HepG2 (cell line): ENCODE results near the gene APOLD1. TPM values are rescaled to one million over a fixed set of nuclear protein-coding genes. Genes with fewer than 3 reads are reported as not detected.

Experiments used
- ARID5B ChIP-seq: IDR thresholded peaks from 2 replicates; pipeline ENCODE4 v1.4.0; 2020; ENCODE audit warnings: mild to moderate bottlenecking, missing genetic modification reagents
- CBX2 ChIP-seq, 2 experiments: fragments of 200-600 bp in 1 of 2; sonication (generic); formaldehyde crosslinking in 1 of 2; IDR thresholded peaks; 2 replicates each; pipeline versions ENCODE4 v1.7.0 to v1.8.1; 2018 to 2022; ENCODE audit warnings: low read depth in 2 of 2, low read length in 1 of 2, mild to moderate bottlenecking in 1 of 2, missing genetic modification reagents in 1 of 2
- DNMT3B ChIP-seq: conservative IDR thresholded peaks from 2 replicates; pipeline ENCODE4 v1.6.1; 2016; ENCODE audit warnings: missing biosample characterization, control low read depth
- EZH2 ChIP-seq: conservative IDR thresholded peaks from 2 replicates; pipeline ENCODE4 v1.6.1; 2012; ENCODE audit warnings: mild to moderate bottlenecking, low read depth, low read length, moderate library complexity
- FOXK2 ChIP-seq: fragments of 450-650 bp; IDR thresholded peaks from 2 replicates; pipeline ENCODE4 v1.6.1; 2016
- HCFC1 ChIP-seq: fragments of 150-350 bp; IDR thresholded peaks from 2 replicates; pipeline ENCODE4 v1.6.1; 2014; ENCODE audit warnings: low read depth, low read length
- IRX3 ChIP-seq: sonication (generic); formaldehyde crosslinking; IDR thresholded peaks from 2 replicates; pipeline ENCODE4 v1.8.1; 2023; ENCODE audit warnings: mild to moderate bottlenecking, low read depth, missing genetic modification reagents, borderline replicate concordance
- MAFG ChIP-seq: sonication (generic); formaldehyde crosslinking; IDR thresholded peaks from 2 replicates; pipeline ENCODE4 v1.5.1; 2020; ENCODE audit warnings: mild to moderate bottlenecking, missing genetic modification reagents
- SNAPC2 ChIP-seq: sonication (generic); formaldehyde crosslinking; IDR thresholded peaks from 2 replicates; pipeline ENCODE4 v1.8.1; 2022; ENCODE audit warnings: mild to moderate bottlenecking, missing genetic modification reagents
- TSC22D2 ChIP-seq: sonication (generic); formaldehyde crosslinking; IDR thresholded peaks from 2 replicates; pipeline ENCODE4 v1.5.1; 2020; ENCODE audit warnings: missing genetic modification reagents, mild to moderate bottlenecking, borderline replicate concordance
- ZKSCAN5 ChIP-seq: sonication (generic); formaldehyde crosslinking; IDR thresholded peaks from 2 replicates; pipeline ENCODE4 v1.5.1; 2020; ENCODE audit warnings: mild to moderate bottlenecking, missing genetic modification reagents
- ZNF441 ChIP-seq: sonication (generic); formaldehyde crosslinking; IDR thresholded peaks from 2 replicates; pipeline ENCODE4 v1.7.0; 2021; ENCODE audit warnings: missing genetic modification reagents, borderline replicate concordance
- ZNF609 ChIP-seq: sonication (generic); formaldehyde crosslinking; IDR thresholded peaks from 2 replicates; pipeline ENCODE4 v1.4.0; 2020; ENCODE audit warnings: mild to moderate bottlenecking, missing genetic modification reagents, borderline replicate concordance
- ZNF772 ChIP-seq: sonication (generic); formaldehyde crosslinking; IDR thresholded peaks from 2 replicates; pipeline ENCODE4 v1.5.0; 2020; ENCODE audit warnings: mild to moderate bottlenecking, missing genetic modification reagents
- polyA plus RNA-seq, 8 experiments: library from polyadenylated mRNA; depleted of rRNA in 3 of 8; stranded (reverse) in 7 of 8; unstranded in 1 of 8; fragments of >200 nt; fragmentation: Illumina TruSeq in 4 of 8; extraction: Trizol in 4 of 8; gene quantifications; 2 replicates each; pipeline versions ENCODE4 v1.2.1 to v1.2.3, GENCODE V29; 2011 to 2016; ENCODE audit warnings: low read depth in 4 of 8, missing spikeins in 1 of 8, mixed read lengths in 1 of 8; ENCODE audit not compliant: insufficient read depth in 1 of 8
- total RNA-seq, 5 experiments: library from RNA; depleted of rRNA; stranded (reverse); fragments of >200 nt; fragmentation: Illumina TruSeq; extraction: Trizol; gene quantifications; 2 replicates each; pipeline ENCODE4 v1.2.3, GENCODE V29; 2016; ENCODE audit warnings: low read depth in 1 of 5
- TF ChIP-seq, protein P1 (sequence below): sonication (generic); formaldehyde crosslinking; conservative IDR thresholded peaks from 2 replicates; pipeline ENCODE4 v1.4.0; 2020; ENCODE audit warnings: mild to moderate bottlenecking, missing genetic modification reagents, moderate library complexity

Gene APOLD1
- total and polyA plus RNA-seq, 2 of the 13 experiments (the other 11 are each of a cell fraction or from before 2014, with no cell fraction given), result 0.20 to 0.84 TPM

- peak; percentile 54; the same call in 1 of the 2 replicates for TF ChIP-seq ZNF441 (CRISPR knock-in tag)
- no peak for TF ChIP-seq ZKSCAN5 (CRISPR knock-in tag)
- TF ChIP-seq EZH2, result no peak
- TF ChIP-seq CBX2 (IDR thresholded peaks at IDR 0.05; ENCODE audit: low read depth, low read length), result no peak
- no peak for TF ChIP-seq CBX2 (CRISPR knock-in tag; IDR thresholded peaks at IDR 0.05; ENCODE audit: low read depth)
- peak; percentile 52; the same call in 1 of the 2 replicates for TF ChIP-seq ARID5B (CRISPR knock-in tag)
- peak; percentile 42; the same call in 1 of the 2 replicates for TF ChIP-seq ZNF609 (CRISPR knock-in tag)
- TF ChIP-seq MAFG, result no peak
- TF ChIP-seq, protein P1, sequence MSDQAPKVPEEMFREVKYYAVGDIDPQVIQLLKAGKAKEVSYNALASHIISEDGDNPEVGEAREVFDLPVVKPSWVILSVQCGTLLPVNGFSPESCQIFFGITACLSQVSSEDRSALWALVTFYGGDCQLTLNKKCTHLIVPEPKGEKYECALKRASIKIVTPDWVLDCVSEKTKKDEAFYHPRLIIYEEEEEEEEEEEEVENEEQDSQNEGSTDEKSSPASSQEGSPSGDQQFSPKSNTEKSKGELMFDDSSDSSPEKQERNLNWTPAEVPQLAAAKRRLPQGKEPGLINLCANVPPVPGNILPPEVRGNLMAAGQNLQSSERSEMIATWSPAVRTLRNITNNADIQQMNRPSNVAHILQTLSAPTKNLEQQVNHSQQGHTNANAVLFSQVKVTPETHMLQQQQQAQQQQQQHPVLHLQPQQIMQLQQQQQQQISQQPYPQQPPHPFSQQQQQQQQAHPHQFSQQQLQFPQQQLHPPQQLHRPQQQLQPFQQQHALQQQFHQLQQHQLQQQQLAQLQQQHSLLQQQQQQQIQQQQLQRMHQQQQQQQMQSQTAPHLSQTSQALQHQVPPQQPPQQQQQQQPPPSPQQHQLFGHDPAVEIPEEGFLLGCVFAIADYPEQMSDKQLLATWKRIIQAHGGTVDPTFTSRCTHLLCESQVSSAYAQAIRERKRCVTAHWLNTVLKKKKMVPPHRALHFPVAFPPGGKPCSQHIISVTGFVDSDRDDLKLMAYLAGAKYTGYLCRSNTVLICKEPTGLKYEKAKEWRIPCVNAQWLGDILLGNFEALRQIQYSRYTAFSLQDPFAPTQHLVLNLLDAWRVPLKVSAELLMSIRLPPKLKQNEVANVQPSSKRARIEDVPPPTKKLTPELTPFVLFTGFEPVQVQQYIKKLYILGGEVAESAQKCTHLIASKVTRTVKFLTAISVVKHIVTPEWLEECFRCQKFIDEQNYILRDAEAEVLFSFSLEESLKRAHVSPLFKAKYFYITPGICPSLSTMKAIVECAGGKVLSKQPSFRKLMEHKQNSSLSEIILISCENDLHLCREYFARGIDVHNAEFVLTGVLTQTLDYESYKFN (CRISPR knock-in tag), result no peak
- TF ChIP-seq IRX3 (CRISPR knock-in tag), result no peak
- TF ChIP-seq DNMT3B (CRISPR knock-in tag), result 0 out of 2 replicates have a peak, but pooled peaks have one; percentile 17
- peak; percentile 87 for TF ChIP-seq ZNF772
- TF ChIP-seq TSC22D2 (CRISPR knock-in tag), result 0 out of 2 replicates have a peak, but pooled peaks have one; percentile 37
- peak; percentile 96 for TF ChIP-seq HCFC1
- no peak for TF ChIP-seq FOXK2
- TF ChIP-seq SNAPC2, result no peak
Observed at GRCh38 chr12:12813120-12814101, 28.0 kb downstream of the APOLD1 start, which contains the start of gene DDX47 (continued).
